B cell (primary cell): ENCODE measurements around the gene SNAPC5. TPM values are rescaled to one million over a fixed set of nuclear protein-coding genes. Genes with fewer than 3 reads are reported as not detected.

ENCODE experiments used
- ATAC-seq: fragments of 200-7000 bp; cut with Tn5 transposase; one replicate; pipeline ENCODE4 v1.10.0; 2021; ENCODE audit warnings: low read depth, mild to moderate bottlenecking, moderate number of reproducible peaks, moderate library complexity
- CTCF ChIA-PET: fragments of 350-600 bp; sonication (Branson Sonifier 250); formaldehyde crosslinking; loops from one replicate; lab custom pipeline; 2021; ENCODE audit warnings: antibody characterized with exemption, inconsistent platforms; lab: Charles Lee
- POLR2A ChIA-PET: fragments of 350-600 bp; sonication (Branson Sonifier 250); formaldehyde crosslinking; loops from one replicate; lab custom pipeline; 2021; ENCODE audit warnings: antibody characterized with exemption; lab: Charles Lee
- DNase-seq: peaks from one replicate; pipeline ENCODE4 v3.0.0; 2013
- H2AFZ ChIP-seq: 2 replicates; pipeline ENCODE4 v1.6.1; 2012; ENCODE audit warnings: mild to moderate bottlenecking, low read depth, low read length; ENCODE audit not compliant: insufficient read depth, poor library complexity, severe bottlenecking
- H3K27ac ChIP-seq, 2 donors: 1 replicate in 1 of 2; 2 replicates in 1 of 2; pipeline ENCODE4 v1.5.1; 2012 to 2013; ENCODE audit warnings: low read length in 2 of 2, mild to moderate bottlenecking in 2 of 2, moderate library complexity in 1 of 2
- H3K27me3 ChIP-seq, 4 experiments: fragments of 200-600 bp in 1 of 4; sonication (generic) in 1 of 4; replicated peaks in 1 of 4; 1 replicate in 2 of 4; 2 replicates in 2 of 4; pipeline versions ENCODE4 v1.6.1 to v1.7.0; 2013 to 2016; ENCODE audit warnings: low read length in 3 of 4, mild to moderate bottlenecking in 2 of 4, mixed read lengths in 1 of 4, moderate library complexity in 1 of 4; ENCODE audit not compliant: insufficient read depth in 4 of 4, control insufficient read depth in 3 of 4; ENCODE audit errors: control extremely low read depth in 1 of 4
- H3K36me3 ChIP-seq, 2 experiments: replicated peaks in 1 of 2; 1 replicate in 1 of 2; 2 replicates in 1 of 2; pipeline versions ENCODE4 v1.6.1 to v1.7.1; 2013; ENCODE audit warnings: low read length in 1 of 2; ENCODE audit not compliant: insufficient read depth in 2 of 2, control insufficient read depth in 1 of 2; ENCODE audit errors: control extremely low read depth in 1 of 2, extremely low read depth in 1 of 2
- H3K4me1 ChIP-seq, 2 donors: fragments of 200-600 bp in 1 of 2; sonication (generic) in 1 of 2; 1 replicate in 1 of 2; 2 replicates in 1 of 2; pipeline versions ENCODE4 v1.5.1 to v1.6.1; 2013 to 2017; ENCODE audit warnings: low read length in 2 of 2; ENCODE audit not compliant: control insufficient read depth in 2 of 2, insufficient read depth in 2 of 2
- H3K4me2 ChIP-seq: replicated peaks from 2 replicates; pipeline ENCODE3; 2012; ENCODE audit warnings: mild to moderate bottlenecking, low read depth, low read length; ENCODE audit not compliant: poor library complexity, severe bottlenecking
- H3K4me3 ChIP-seq, 5 experiments: fragments of 200-600 bp in 1 of 5; sonication (generic) in 1 of 5; 1 replicate in 3 of 5; 2 replicates in 2 of 5; pipeline versions ENCODE4 v1.5.1 to v1.7.0; 2011 to 2016; ENCODE audit warnings: low read length in 4 of 5, mild to moderate bottlenecking in 4 of 5, low read depth in 2 of 5, control low read depth in 1 of 5, moderate library complexity in 1 of 5; ENCODE audit not compliant: insufficient read depth in 1 of 5; ENCODE audit errors: control extremely low read depth in 1 of 5, extremely low read depth in 1 of 5
- H3K79me2 ChIP-seq: fragments of 200-600 bp; sonication (generic); one replicate; pipeline ENCODE4 v1.6.0; 2016; ENCODE audit warnings: low read length; ENCODE audit not compliant: control insufficient read depth, insufficient read depth
- H3K9ac ChIP-seq: fragments of 200-600 bp; sonication (generic); 2 replicates; pipeline ENCODE4 v1.6.1; 2017; ENCODE audit warnings: mild to moderate bottlenecking, low read length, moderate library complexity
- H3K9me3 ChIP-seq, 3 donors: one replicate each; pipeline versions ENCODE4 v1.6.1 to v1.7.1; 2013; ENCODE audit warnings: low read length in 2 of 3; ENCODE audit not compliant: control insufficient read depth in 2 of 3, insufficient read depth in 1 of 3; ENCODE audit errors: control extremely low read depth in 1 of 3
- H4K20me1 ChIP-seq: 2 replicates; pipeline ENCODE4 v1.6.0; 2012; ENCODE audit warnings: mild to moderate bottlenecking, low read length; ENCODE audit not compliant: insufficient read depth, control insufficient read depth, poor library complexity, severe bottlenecking
- H3K27ac Mint-ChIP-seq: one replicate; pipeline ENCODE4 v1.8.0; 2021; ENCODE audit warnings: mixed read lengths
- H3K27me3 Mint-ChIP-seq: one replicate; pipeline ENCODE4 v1.8.0; 2021; ENCODE audit warnings: mixed read lengths
- H3K4me1 Mint-ChIP-seq: one replicate; pipeline ENCODE4 v1.8.0; 2021; ENCODE audit warnings: mixed read lengths
- H3K4me3 Mint-ChIP-seq: one replicate; pipeline ENCODE4 v1.8.0; 2021; ENCODE audit warnings: mixed read lengths
- H3K9me3 Mint-ChIP-seq: one replicate; pipeline ENCODE4 v1.8.0; 2022; ENCODE audit warnings: mixed read lengths; ENCODE audit not compliant: insufficient read depth
- EZH2 ChIP-seq: IDR thresholded peaks from 2 replicates; pipeline ENCODE4 v1.6.1; 2012; ENCODE audit warnings: borderline replicate concordance, low read depth, mild to moderate bottlenecking, moderate library complexity, low read length; ENCODE audit not compliant: insufficient read depth, poor library complexity, severe bottlenecking
- WGBS: methylation state at CpG from one replicate; pipeline ENCODE4 v1.1.5; 2013; ENCODE audit warnings: missing lambda C conversion rate; ENCODE audit not compliant: insufficient coverage; 5-methylcytosine and 5-hydroxymethylcytosine counted together
- intact Hi-C: fragments of 100-400 bp; cut with micrococcal nuclease; formaldehyde crosslinking; loops from one replicate; pipeline ENCODE4 v1.10.0; 2022
- polyA plus RNA-seq: library from polyadenylated mRNA; depleted of rRNA; stranded (reverse); fragments of >200 nt; gene quantifications from 2 replicates; pipeline ENCODE4 v1.2.3, GENCODE V29; 2012
- total RNA-seq, 2 donors: library from RNA; stranded (reverse); fragments of 120-200 nt in 1 of 2; gene quantifications; 1 replicate in 1 of 2; 2 replicates in 1 of 2; pipeline versions ENCODE4 v1.2.3 to v1.2.4, GENCODE V29; 2013 to 2022
- TF ChIP-seq, protein P1 (sequence below): fragments of 200-600 bp; IDR thresholded peaks from one replicate; pipeline ENCODE4 v1.8.0; 2022; ENCODE audit warnings: antibody characterized with exemption, mild to moderate bottlenecking

Gene SNAPC5
- total and polyA plus RNA-seq, 2 donors (not counting 1 experiment from before 2014, with no cell fraction given), result 21.6 to 28.5 TPM

DNA sequence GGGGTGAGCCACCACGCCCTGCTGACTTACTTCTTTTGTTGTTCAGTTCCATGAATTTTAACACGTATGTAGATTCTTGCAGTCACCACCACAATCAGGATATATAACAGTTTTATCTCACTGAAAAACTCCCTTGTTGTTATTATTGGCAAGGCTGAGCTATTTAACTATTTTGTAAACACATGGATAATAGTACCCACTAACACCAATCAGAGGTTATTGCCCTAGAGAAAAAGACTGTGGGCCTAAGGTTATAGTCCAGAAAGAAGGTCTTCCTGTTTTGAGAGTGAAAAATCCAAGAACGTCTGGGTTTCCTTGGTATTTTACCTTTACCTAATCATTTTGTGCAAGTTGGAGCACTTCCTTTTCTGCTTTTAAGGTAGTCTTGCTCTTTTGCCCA lies 17.0 kb upstream of the SNAPC5 start:
- peaks cover 3% of the 10 kb centered on the region for H3K79me2 ChIP-seq
- no peak overlapping the region for H2AFZ ChIP-seq
- intact Hi-C loops, result no loop called here
- H3K27me3 ChIP-seq, result no peaks in the 10 kb centered on the region
- no peak overlapping the region for H3K4me3 Mint-ChIP-seq
- H3K4me2 ChIP-seq, result no peak overlapping the region
- no peak overlapping the region for H3K9ac ChIP-seq
- CTCF ChIA-PET, result no interaction called here
- no peak for TF ChIP-seq EZH2
- TF ChIP-seq, protein P1, sequence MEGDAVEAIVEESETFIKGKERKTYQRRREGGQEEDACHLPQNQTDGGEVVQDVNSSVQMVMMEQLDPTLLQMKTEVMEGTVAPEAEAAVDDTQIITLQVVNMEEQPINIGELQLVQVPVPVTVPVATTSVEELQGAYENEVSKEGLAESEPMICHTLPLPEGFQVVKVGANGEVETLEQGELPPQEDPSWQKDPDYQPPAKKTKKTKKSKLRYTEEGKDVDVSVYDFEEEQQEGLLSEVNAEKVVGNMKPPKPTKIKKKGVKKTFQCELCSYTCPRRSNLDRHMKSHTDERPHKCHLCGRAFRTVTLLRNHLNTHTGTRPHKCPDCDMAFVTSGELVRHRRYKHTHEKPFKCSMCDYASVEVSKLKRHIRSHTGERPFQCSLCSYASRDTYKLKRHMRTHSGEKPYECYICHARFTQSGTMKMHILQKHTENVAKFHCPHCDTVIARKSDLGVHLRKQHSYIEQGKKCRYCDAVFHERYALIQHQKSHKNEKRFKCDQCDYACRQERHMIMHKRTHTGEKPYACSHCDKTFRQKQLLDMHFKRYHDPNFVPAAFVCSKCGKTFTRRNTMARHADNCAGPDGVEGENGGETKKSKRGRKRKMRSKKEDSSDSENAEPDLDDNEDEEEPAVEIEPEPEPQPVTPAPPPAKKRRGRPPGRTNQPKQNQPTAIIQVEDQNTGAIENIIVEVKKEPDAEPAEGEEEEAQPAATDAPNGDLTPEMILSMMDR, result no peak
- peaks cover 2 to 20% of the 10 kb centered on the region in 2 experiments for H3K36me3 ChIP-seq
- H3K27ac ChIP-seq, result no peak overlapping the region
- no peaks in the 10 kb centered on the region for H3K4me1 Mint-ChIP-seq
- no peaks in the 10 kb centered on the region for H3K4me1 ChIP-seq
- no peaks in the 10 kb centered on the region for H3K27me3 Mint-ChIP-seq
- DNase-seq (no peak), ATAC-seq (no peak)
- POLR2A ChIA-PET, result no interaction called here
- no peaks in the 10 kb centered on the region for H3K9me3 ChIP-seq
- H3K9me3 Mint-ChIP-seq, result no peaks in the 10 kb centered on the region
- H3K27ac Mint-ChIP-seq, result no peak overlapping the region
- no peaks in the 10 kb centered on the region for H4K20me1 ChIP-seq
- WGBS, result 91% methylated on average over 1 of the region's 3 CpGs
- no peak overlapping the region for H3K4me3 ChIP-seq

DNA sequence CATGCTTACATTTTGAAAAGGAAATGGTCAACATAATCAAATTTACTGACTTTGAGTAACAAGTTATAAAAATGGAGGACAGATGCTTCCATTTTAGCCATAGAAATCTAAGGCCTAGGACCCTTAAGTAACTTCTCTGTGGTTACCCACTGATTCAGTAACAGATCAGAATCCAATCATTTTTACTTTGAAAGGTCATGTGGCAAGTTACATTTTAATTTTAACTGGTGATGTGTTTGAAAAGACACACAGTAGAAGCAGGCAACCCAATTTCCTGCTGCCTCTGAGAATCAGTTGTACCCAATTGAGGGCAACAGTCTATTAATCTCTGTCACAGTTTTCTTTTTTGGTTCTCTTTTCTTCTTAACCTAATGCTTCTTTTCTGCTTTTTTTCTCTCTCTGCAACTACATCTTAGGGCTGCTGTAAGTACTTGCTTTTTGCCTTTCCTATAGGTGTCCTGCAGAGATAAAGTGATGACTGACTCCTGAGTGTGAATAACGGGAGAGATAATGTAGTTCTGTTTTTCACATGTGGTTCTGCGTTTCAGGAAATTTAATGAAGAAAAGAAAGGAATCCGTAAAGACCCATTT lies 10.8 kb upstream of the SNAPC5 start:
- Histone ChIP-seq H3K79me2 (peaks cover 34% of the 10 kb centered on the region), H3K9ac (no peak overlapping the region), H3K27me3 (no peaks in the 10 kb centered on the region), H4K20me1 (peaks cover 10% of the 10 kb centered on the region), H2AFZ (no peak overlapping the region), H3K4me2 (no peak overlapping the region), H3K36me3 (peaks cover 0 to 1% of the 10 kb centered on the region in 2 experiments), H3K9me3 (no peaks in the 10 kb centered on the region), H3K27ac (no peak overlapping the region), H3K4me3 (no peak overlapping the region), H3K4me1 (peaks cover 13 to 16% of the 10 kb centered on the region in 2 donors)
- Mint-ChIP-seq H3K4me3 (no peak overlapping the region), H3K9me3 (no peaks in the 10 kb centered on the region), H3K27ac (no peak overlapping the region), H3K27me3 (no peaks in the 10 kb centered on the region), H3K4me1 (peaks cover 24% of the 10 kb centered on the region)
- intact Hi-C loops, result loop anchor here (5.0 kb wide), 1 partner anchor 1206 kb away; the partner anchor contains the start of gene RNU5B-1
- DNase-seq, result no peak
- POLR2A ChIA-PET, result no interaction called here
- no peak for ATAC-seq
- TF ChIP-seq EZH2, result no peak
- TF ChIP-seq, protein P1, result no peak
- no CpG with 5 or more reads among the region's 3 CpGs for WGBS
- CTCF ChIA-PET, result interaction anchor here (1.4 kb wide), 1 partner anchor 10 kb away, joined by 11 read pairs; the partner anchor contains the start of gene SNAPC5
